ENCODE measurements around the gene PPFIA1. TPM values are rescaled to one million over a fixed set of nuclear protein-coding genes. Genes with fewer than 3 reads are reported as not detected.

The PPFIA1 gene
- total and polyA plus RNA-seq, 7 donors: 13.2 to 62.1 (median 43.4) TPM

DNA sequence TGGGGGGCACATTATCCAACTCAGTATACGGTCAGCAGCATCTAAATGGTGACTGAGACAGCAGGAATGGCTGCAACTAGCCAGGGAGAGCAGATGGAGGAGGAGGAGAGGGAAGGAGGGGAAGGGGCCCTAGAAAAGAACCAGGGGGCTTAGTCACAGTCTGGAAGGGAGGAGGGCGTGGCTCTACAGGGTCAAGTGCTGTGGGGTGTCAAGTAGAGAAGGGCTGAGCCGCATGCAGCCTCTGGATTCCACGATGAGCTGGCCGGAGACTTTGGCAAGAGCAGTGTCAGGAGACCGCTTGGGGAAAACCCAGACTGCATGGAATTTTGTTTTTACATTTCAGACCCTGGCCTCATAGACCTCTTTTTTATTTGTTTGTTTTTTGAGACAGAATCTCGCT lies 25.8 kb upstream of the PPFIA1 start:
- Histone ChIP-seq H3K9me3 (no peaks in the 10 kb centered on the region), H3K4me1 (no peaks in the 10 kb centered on the region), H3K4me3 (no peak overlapping the region), H3K27me3 (no peaks in the 10 kb centered on the region), H3K27ac (no peak overlapping the region), H3K36me3 (no peaks in the 10 kb centered on the region)
- WGBS, 2 donors: 75 to 87% methylated on average over 7 of the region's 7 CpGs
- no peak for TF ChIP-seq POLR2A (IDR thresholded peaks at IDR 0.05)
- TF ChIP-seq EP300 (IDR thresholded peaks at IDR 0.05): no peak
- TF ChIP-seq, protein P1, sequence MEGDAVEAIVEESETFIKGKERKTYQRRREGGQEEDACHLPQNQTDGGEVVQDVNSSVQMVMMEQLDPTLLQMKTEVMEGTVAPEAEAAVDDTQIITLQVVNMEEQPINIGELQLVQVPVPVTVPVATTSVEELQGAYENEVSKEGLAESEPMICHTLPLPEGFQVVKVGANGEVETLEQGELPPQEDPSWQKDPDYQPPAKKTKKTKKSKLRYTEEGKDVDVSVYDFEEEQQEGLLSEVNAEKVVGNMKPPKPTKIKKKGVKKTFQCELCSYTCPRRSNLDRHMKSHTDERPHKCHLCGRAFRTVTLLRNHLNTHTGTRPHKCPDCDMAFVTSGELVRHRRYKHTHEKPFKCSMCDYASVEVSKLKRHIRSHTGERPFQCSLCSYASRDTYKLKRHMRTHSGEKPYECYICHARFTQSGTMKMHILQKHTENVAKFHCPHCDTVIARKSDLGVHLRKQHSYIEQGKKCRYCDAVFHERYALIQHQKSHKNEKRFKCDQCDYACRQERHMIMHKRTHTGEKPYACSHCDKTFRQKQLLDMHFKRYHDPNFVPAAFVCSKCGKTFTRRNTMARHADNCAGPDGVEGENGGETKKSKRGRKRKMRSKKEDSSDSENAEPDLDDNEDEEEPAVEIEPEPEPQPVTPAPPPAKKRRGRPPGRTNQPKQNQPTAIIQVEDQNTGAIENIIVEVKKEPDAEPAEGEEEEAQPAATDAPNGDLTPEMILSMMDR (IDR thresholded peaks at IDR 0.05): no peak
- no peak for TF ChIP-seq POLR2AphosphoS5 (IDR thresholded peaks at IDR 0.05)
- DNase-seq: no peak
- intact Hi-C loops (cut with DNase I): no loop called here

DNA sequence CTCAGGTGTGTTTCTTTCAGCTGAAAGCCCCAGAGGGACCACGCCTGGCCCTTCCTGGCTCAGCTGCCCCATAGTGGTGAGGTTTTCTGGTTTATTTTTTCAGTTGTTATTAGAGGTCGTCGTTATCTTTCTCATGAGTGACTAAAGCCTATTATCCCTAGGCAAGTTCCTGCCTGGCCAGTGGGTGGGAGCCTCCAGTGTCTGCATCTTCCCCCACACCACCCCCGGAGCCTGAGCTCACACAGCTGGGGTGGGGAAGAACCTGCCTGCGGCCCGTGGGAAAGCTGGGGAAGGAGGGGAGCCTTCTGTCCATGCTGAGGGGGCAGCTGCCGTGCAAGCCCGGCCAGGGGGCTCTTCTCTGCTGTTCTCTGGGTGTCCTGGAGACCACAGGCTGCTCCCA lies 24.3 kb upstream of the PPFIA1 start:
- TF ChIP-seq, protein P1 (IDR thresholded peaks at IDR 0.05): no peak
- TF ChIP-seq POLR2AphosphoS5 (IDR thresholded peaks at IDR 0.05) (no peak), EP300 (IDR thresholded peaks at IDR 0.05) (no peak), POLR2A (IDR thresholded peaks at IDR 0.05) (no peak)
- H3K4me3 ChIP-seq: no peak overlapping the region
- whole genome bisulfite sequencing, 2 donors: 75 to 82% methylated on average over 8 of the region's 8 CpGs
- no peak overlapping the region for H3K27ac ChIP-seq
- H3K4me1 ChIP-seq: no peaks in the 10 kb centered on the region
- H3K9me3 ChIP-seq: no peaks in the 10 kb centered on the region
- intact Hi-C loops (cut with DNase I): no loop called here
- no peaks in the 10 kb centered on the region for H3K27me3 ChIP-seq
- H3K36me3 ChIP-seq: no peaks in the 10 kb centered on the region
- no peak for DNase-seq

DNA sequence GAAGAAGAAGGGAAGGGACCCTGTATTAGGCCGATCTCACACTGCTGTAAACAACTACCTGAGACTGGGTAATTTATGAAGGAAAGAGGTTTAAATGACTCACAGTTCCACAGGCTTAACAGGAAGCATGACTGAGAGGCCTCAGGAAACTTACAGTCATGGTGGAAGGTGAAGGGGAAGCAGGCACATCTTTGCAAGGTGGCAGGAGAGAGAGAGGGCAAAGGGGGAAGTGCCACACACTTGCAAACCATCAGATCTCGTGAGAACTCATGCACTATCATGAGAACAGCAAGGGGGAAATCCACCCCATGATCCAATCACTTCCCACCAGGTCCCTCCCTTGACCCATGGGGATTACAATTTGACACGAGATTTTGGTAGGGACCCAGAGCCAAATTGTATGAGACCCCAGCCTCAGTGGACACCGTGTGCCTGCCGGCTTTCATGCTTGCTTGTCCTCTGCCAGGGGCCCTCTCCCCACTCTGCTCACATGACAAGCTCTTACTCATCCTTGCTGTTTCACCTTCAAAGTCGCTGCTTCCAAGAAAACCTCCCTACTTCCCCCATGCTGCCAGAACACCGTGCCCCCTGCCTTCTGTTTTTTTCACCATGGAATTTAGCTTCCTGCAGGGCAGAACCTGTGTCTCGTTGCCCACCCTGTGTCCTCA lies 23.3 kb upstream of the PPFIA1 start:
- WGBS, 2 donors: 71 to 80% methylated on average over 8 of the region's 8 CpGs
- Histone ChIP-seq H3K4me3 (no peak overlapping the region), H3K4me1 (no peaks in the 10 kb centered on the region), H3K36me3 (no peaks in the 10 kb centered on the region), H3K27me3 (no peaks in the 10 kb centered on the region), H3K27ac (no peak overlapping the region), H3K9me3 (no peaks in the 10 kb centered on the region)
- no peak for DNase-seq
- no peak for TF ChIP-seq POLR2AphosphoS5 (IDR thresholded peaks at IDR 0.05)
- TF ChIP-seq POLR2A (IDR thresholded peaks at IDR 0.05): no peak
- TF ChIP-seq, protein P1 (IDR thresholded peaks at IDR 0.05): no peak
- no peak for TF ChIP-seq EP300 (IDR thresholded peaks at IDR 0.05)
- intact Hi-C loops (cut with DNase I): no loop called here

DNA sequence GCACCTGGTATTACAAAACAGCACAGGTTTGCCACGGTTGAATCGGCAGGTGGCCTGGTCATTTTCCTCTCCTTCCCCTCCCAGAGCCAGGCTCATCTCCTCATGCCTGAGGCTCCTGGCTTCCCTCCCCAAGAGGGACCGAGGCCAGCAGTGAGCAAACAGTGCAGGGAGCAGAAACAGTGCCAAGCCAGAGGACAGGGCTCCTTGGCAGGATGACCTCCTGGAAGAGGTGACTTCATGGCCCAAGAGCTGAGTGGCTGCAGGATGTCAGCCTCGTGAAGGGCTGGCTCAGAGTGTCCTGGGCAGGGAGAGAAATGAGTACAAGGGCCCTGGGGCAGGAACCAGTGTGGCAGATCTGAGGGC lies 22.8 kb upstream of the PPFIA1 start:
- Histone ChIP-seq H3K4me1 (no peaks in the 10 kb centered on the region), H3K27me3 (no peaks in the 10 kb centered on the region), H3K4me3 (no peak overlapping the region), H3K27ac (no peak overlapping the region), H3K9me3 (no peaks in the 10 kb centered on the region), H3K36me3 (no peaks in the 10 kb centered on the region)
- DNase-seq: no peak
- intact Hi-C loops (cut with DNase I): no loop called here
- TF ChIP-seq EP300 (IDR thresholded peaks at IDR 0.05): no peak
- TF ChIP-seq POLR2AphosphoS5 (IDR thresholded peaks at IDR 0.05): no peak
- TF ChIP-seq, protein P1 (IDR thresholded peaks at IDR 0.05): no peak
- TF ChIP-seq POLR2A (IDR thresholded peaks at IDR 0.05): no peak
- WGBS, 2 donors: 70% methylated on average over 4 of the region's 4 CpGs

Data from sigmoid colon (tissue), 7 donors.